Fibroblast of skin of right biceps (primary cell): ENCODE measurements around the gene ANKFY1.
A peak's percentile ranks its signal among the peaks of the same experiment; 100 is the strongest.

Source experiments
- DNase-seq: peaks from one replicate; pipeline ENCODE4 v3.0.0-alpha.2; 2013

The ANKFY1 gene

DNA sequence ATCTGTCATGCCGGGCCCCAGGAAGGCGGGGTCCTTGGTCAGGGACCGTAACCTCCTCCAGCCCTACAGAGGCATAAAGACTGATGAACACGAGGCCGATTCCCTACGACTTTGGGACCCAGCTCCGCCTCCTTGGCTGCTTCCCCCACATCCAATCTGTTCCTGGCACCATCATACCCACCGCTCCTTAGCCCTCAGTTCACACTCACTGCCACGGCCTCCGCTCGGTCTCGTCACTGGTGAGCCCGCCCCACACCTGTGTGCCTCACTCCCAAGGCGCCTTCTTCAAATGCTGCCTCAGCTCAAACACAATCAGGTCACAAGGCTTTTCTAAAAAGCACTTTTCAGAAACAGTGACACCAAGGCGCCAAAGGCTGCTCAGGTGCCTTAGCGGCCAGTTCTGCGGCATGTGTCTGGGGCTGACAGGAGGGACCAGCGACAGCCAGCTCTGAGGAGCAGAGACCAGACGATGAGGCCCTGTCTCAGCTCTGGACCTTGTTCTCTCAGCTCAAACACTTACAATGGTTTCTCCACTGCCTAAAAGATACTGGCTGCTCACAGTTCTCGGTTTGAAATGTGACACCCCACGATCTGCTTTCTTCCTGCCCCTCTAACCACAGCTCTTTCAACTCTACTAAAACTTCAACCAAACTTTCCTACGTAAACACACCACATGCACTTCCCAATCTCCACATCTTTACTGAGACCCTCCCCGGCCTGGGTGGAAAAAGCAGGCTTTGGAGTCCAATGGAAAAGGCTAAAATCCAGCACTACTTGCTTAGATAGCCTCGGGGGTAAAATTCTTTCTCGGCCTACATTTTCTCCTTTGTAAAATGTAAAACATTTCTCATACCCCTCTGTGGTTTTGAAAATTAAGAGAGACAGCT is 87.6 kb downstream of the ANKFY1 start:
- DNase-seq: peak; percentile 24

DNA sequence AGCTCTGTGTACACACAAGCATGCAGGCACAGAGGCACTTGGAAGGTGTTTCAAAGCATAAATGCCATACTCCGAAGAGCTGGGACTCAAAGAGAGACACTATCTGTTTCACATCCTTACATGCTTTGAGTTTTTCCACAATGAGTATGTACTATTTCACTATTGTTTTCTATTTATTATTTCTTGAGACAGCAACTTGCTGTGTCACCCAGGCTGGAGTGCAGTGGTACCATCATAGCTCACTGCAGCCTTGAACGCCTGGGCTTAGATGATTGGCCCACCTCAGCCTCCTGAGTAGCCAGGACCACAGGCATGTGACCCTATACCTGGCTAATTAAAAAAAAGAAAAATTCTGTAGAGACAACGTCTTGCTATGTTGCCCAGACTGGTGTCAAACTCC is 89.2 kb downstream of the ANKFY1 start:
- no peak for DNase-seq

DNA sequence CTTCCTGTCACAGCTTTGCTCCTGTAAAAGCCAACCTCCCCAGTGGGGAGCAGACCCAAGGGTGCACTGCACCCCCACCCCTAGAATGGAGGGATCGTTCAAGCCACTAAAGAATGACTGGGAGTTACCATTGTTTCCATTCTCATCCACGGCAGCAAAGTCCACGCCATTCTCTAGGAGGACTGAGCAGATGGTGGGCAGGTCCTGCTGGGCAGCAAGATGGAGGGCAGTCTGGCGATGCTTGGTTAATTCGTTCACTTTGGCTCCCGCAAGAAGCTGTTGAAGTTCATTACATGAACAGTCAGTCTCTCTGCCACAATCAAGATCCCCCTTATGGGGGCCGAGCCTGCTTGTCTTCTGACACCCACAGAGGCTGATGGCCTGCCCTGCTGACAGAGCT is 90.0 kb downstream of the ANKFY1 start:
- DNase-seq: no peak

DNA sequence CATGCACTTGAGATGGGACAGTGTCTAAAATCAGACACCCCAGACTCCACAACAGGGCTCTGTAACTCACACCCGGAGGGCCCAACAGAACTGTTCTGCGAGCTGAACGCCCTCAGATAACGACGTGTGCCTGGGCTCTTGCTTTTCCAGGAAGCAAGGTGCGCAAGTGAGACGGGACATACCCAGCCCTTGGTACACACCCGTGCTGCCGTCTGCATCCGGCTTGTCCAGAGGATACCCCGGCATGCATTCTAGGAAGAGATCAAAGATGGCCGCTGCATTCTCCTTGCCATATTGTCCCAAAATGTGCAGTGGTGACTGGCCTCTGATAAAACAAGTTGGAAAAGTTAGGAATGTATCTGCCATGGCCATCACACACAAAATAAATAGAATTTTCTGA is 91.4 kb downstream of the ANKFY1 start:
- no peak for DNase-seq

DNA sequence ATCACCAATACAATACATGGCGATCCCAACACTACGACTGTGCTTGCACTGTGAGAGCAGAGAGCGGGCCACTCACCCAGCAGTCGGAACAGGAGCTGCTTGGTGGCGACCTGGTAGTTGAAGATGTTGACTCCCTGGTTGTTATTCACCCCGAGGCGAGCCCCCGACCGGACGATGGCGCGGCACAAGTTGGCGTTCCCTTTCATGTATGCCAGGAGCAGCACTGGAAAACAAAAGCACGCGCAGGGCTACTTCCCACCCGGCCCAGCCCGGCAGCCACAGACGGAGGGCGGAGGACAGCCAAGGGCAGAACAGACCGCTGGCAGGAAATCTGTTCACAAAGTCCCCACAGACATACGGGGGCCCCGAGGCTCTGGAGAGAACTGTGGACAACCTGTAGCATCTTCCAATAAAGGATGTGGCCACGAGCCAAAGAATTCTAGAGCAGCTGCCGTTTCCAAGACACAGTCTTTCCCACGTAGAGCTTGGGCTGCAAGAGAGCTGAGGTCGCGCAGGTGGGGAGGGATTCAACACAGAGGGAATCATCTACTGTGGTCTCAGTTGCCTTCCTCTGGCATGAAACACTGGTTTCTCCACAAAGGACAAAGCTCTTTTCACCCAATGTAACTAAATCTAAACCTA is 93.0 kb downstream of the ANKFY1 start:
- DNase-seq: no peak

DNA sequence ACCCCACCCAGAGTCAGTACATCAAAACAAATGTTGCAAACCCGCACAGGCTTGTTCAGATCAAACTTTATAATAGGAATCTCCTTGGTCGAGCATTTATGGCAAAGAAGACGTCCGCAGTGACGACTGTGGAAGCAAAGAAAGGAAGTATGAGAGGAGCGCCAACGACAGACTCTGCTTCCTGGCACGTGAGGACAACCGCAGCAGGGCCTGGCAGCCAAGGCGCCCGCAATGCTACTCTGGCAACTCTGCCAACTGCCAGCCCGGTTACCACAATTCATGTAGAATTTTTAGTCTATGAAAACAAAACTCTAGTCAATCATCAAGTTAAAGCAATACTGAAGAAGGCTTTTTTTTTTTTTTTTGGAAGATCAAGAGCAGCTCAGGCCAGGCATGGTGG is 96.0 kb downstream of the ANKFY1 start:
- DNase-seq: no peak

DNA sequence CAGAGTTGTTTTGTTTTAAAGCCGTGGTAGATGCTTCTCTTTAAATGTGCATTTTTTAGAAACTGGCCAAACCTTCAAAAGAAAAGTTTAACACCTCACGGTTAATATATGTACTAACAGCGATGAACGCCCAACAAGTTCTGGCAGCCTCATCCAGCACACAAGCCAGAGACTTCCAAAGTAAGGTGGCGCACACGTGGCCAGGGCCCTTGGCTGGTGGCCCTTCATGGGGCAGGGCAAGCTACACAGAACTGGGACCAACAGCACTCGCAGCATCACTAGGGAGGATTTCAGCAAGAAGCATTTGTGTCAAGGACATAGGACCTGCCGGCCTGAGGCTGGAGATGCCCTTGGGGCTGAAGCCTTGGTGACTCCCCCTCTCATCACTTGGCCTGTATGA is 97.4 kb downstream of the ANKFY1 start:
- no peak for DNase-seq

DNA sequence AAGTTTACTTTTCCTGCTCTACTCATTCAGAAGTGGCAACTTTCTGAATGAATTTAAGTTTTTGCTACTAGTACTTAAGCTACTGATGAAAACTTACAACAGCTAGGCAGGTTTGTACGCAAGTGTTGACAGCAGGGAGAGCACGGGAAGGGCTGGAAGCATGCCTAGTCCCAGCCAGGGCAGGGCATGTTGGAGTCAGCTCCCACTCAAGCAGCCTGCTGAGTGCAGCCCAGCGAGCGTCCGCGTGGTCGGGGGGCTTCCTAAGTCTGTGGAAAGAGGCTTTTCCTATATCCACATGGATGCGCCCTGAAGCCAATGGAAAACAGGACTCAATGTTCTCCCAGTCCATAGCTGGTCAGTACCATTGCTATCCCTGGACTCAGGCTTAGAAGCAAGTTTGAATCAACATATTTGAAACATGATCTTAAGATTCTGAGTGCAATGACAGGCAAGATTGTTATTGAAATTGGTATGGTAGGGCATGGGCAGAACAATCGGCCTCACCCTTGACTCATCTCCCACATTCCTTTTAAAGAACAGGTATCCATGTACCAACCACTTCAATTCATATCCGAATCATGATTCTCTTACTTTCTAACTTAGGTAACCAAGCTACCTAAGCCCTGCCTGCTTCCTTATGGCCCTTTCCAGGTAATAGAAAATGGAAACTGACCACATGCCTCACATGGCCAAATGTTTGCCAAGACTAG is 98.3 kb downstream of the ANKFY1 start:
- DNase-seq: no peak

DNA sequence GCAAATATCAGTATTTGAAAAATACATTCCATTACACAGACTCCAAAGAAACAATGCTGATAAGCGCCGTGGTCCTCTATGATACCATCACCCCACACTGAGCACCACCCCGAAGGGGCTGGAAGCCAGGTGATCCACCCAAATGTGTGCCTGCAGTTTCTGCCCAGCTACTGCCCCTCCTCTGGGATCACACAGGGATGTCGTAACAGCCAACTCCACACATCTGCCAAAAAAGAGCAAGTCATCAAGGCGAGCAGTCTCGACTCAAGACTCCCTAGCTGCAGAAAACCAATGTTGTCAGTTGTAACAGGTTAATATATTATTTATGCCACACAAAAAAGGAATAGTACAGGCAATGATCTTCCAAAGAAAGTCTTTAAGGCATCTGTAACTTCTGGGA is 99.8 kb downstream of the ANKFY1 start:
- peak; percentile 11 for DNase-seq

DNA sequence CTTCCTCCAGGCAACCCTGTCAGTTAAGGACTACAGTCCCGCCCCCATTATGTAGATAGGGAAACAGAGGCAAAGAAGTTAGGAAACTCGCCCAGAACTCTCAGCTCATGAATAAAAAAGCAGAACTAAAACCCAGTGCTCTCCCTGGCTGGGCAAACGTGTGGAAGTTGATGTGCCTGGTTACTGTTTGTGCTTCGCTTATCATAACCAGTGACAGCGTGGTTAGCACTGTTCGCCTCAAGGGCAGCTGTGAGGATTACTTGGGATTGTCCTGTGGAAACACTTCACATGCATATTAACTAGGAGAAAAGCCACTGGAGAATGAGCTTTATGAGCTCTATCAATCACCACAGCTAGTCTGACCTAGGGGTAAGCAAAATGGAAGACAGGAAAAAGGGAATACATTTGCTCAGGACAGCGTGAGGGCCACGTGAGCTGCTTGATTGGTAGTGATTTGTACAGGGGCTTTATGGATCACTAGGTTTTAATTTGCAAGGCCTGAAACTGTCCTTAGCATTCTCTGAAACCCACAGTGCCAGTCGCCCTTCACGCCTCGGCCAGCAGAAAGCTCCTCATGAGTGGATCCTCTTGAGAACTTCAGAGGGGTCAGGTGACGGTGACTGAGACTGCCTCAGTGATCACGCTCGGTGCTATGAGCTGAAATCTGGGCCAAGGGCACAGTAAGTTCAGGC is 100.9 kb downstream of the ANKFY1 start:
- DNase-seq: no peak

DNA sequence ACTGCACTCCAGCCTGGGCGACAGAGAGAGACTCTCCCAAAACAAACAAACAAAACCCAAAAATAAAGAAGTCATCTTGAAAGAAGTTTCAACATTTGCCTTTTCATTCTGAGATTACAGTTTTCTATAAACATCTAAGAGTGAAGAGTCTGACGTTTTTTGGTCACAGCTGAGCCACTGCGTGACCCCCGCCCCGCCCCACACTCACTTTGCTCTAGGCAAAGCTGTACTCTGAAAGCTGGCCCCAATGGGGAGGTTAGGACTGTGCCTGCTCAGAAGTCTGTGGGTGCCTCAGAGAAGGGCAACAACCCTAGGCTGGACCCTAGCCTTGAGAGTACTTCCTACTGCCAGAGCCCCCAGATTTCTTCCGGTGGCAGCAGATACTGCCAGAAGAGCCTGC is 101.5 kb downstream of the ANKFY1 start:
- DNase-seq: no peak

DNA sequence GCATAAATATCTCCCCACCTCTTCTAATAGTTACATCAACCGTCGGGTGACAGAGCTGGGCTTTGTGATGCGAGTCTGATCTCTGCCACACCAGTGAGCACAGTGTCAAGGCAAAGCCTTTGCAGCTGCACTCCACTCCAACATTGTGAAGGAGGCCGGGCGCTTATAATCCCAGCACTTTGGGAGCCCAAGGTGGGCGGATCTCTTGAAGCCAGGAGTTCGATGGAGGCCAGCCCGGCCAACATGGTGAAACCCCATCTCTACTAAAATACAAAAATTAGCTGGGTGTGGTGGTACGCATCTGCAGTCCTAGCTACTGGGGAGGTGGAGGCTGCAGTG is 101.8 kb downstream of the ANKFY1 start:
- no peak for DNase-seq

DNA sequence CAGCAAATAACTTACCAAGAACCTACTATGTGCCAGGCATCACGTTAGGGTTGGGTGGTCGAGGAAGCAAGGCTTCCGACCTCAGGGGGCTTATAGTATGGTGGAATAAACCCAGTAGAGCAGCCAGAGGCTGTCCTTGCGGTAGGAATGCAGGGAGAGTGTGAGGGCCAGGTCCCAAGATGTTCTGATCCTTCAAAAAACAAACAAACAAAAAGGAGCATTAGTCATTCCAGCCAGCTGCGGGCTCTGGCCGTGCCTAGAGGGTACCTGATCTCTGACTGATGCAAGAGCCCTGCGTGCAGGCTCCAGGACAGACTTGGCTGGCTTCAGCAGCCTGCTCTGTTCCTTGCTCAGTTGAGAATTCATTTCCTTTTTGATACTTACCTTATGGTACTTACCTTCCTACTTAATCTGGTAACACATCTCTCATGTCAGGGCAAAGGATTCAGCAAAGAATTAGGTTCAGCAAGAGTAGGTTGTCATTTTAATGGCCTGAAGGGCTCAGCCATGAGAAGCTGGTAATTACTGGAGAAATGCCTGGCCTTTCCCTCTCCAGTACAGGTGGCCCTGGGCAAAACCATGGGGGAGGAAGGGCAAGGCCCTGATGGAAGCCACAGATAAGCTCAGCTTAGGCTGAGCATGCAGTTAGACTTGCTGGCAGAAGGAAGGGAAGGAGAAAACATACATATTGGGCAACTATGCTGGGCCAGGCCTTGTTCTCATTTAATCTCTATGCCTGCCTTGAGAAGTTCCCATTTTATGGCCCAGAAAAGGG is 102.4 kb downstream of the ANKFY1 start:
- DNase-seq: peak; percentile 46

DNA sequence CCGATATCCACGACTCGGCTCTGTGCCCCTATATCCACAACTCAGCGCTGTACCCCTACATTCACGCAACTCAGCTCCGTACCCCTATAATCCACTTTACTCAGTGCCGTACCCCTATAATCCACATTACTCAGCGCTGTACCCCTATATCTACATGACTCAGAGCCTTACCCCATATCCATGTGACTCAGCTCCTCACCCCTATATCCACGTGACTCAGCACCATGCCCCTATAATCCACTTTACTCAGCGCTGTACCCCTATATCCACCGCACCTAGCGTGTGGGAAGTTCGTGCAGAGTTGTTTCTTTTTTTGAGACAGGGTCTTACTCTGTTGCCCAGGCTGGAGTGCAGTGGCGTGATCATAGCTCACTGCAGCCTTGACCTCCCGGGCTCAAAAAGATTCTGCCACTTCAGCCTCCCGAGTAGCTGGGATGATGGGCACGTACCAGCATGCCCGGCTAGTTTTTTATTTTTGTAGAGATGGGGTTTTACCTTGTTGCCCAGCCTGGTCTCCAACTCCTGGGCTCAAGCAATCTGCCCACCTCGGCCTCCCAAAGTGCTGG is 103.4 kb downstream of the ANKFY1 start:
- DNase-seq: no peak

DNA sequence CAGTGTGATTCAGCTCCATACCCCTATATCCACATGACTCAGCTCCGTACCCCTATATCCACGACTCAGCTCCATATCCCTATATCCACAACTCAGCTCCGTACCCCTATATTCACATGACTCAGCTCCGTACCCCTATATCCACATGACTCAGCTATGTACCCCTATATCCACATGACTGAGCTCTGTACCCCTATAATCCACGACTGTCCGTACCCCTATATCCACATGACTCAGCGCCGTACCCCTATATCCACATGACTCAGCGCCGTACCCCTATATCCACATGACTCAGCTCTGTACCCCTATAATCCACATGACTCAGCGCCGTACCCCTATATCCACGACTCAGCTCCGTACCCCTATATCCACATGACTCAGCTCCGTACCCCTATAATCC is 104.0 kb downstream of the ANKFY1 start:
- DNase-seq: no peak

DNA sequence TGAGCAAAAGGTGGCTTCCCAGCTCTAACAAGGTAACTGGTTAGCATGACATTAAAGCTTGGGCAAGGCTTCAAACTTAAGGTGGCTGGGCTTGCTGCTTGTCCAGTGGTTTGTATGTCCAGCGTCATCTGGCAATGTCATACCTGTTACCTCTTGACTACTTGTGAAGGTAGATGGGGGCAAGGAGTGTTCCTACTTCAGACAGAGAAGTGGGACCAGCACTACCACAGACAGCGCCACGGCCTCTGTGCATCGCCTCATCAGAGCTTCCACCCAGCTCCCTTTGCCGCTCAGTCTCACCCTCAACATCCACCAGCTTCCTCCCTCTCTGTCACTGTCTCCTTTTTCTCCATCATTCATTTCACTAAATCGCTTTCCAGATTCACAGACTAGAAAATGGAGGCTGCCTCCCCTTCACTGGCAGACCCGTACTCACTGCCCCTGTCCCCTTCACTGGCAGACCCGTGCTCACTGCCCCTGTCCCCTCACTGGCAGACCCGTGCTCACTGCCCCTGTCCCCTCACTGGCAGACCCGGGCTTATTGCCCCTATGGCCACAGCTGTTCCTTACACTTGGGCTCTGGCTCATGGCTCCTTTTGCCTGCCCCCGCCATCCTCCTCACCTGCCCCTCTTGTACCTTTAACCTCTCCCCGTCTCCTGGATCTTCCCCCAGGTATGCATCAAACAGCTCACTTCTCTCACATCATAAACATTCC is 106.0 kb downstream of the ANKFY1 start:
- no peak for DNase-seq

DNA sequence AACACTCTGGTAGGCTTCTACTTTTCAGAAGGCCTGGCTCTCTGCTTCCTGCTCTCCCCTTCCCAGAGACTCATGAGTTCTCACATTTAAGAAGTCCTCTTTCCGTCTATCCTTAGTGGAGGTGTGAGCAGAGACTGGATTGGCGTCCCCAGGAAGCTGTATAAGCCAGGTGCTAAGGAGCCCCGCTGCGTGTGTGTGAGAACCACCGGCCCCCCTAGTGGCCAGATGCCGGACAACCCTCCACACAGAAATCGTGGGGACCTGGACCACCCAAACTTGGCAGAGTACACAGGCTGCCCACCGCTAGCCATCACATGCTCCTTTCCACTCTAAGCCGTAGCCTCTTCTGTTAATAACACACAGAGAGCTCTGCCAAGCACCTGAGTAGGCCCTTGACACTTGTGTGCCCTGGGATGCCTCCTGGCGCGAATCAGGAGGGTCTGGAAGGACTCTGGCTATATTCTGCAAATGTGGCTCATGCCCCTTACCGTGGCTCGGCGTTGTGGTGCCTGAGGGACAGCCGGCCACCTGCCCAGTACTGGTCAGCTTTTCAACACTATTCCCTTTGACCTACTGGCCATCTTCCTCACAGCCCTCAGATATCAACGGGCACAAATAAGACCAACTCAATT is 106.9 kb downstream of the ANKFY1 start:
- DNase-seq: no peak

DNA sequence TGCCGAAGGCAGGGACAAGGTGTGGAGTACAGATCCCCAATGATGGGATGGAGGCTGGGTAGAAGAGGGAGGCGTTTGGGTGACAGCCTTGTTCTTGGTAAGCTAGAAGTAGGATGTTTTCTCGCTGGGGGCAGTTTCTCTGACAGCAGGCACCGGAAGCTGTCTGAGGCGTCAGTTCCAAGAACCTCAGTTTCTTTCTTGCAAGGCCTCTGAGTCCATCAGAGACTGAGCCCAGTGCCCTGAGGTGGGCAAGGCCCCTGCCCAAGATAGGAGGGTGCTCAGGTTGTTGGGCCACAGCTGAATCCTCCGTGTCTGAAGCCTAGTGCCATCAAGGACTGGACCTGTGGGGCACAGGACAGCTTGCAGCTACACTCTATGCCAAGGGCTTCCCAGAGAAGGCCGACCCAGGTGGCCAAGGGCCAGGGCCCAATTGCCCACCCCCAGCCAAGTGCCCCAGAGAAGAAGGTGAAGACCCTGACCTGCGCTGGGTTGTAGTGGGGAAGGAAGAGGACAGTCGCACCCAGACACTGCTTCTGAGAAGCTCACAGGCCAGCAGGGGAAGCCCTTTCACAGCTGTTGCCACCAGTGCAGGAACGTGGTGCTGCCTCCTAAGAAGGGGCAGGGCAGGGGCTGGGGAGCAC is 107.7 kb downstream of the ANKFY1 start:
- DNase-seq: no peak

DNA sequence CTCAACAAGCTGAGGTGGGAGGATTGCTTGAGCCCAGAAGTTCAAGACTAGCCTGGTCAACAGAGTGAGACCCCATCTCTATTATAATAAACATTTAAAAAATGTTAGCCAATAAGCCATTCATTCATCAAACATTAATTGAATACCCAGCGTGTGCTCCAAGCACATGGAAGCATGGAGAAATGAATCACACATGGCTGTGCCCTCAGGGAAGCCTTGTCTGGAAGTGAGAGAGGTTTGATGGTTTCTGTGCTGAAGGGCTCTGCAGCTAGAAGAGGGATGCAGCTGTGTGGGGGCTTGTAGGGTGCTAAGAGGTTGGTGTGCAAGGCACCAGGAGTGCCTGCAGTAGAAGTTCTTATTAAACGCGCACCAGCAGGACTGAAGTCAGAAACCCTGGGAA is 109.6 kb downstream of the ANKFY1 start:
- no peak for DNase-seq

DNA sequence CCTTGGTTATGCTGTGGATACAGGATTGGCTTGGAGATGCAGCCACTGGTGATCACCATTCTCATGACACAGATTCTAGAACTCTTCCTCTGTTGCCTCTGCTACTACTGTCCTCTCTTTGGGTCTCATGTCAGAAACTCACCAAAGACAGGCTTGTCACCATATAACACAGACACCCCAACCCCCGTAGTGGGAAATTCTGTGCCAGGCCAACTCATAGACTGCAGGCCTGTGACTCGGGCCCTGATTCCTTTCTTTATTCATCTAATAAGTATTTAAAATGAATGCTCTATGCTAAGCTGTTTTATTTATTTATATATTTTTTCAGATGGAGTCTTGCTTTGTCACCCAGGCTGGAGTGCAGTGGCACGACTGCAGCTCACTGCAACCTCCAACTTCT is 111.3 kb downstream of the ANKFY1 start:
- DNase-seq: peak; percentile 88

DNA sequence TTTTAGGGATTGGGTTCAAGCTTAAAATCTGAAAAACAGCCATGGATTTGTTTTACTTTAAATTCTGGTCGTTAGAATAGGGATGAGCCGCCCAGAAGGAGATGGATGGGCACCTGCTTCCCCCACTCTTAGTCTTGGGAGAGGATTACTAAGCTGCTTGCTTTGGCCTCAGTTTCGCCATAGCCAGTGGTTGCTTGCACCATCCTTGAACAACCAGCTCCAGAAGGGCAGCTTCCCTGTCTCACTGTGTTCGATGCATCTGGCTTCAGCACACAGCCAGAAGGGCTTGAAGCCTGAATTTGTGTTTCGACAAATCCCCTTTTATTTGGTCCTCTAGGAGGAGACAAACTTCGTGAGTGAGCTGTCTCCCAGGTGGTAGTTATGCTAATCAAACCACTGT is 113.7 kb downstream of the ANKFY1 start:
- DNase-seq: no peak
